Measurements from ENCODE around the gene ALDH1B1. TPM values are rescaled to one million over a fixed set of nuclear protein-coding genes. Genes with fewer than 3 reads are reported as not detected.

The ALDH1B1 gene
- total RNA-seq, 1 donor from 2014 or later: 11.5 TPM

- no peak overlapping the region for H3K9ac ChIP-seq (ENCODE audit: low read depth in 1 of 3, low read length in 3 of 3)
- no peak overlapping the region for H3K4me3 ChIP-seq (ENCODE audit: low read length in 3 of 3)
- no peaks in the 10 kb centered on the region for H3K9me3 ChIP-seq (ENCODE audit: control insufficient read depth in 3 of 3, low read length in 3 of 3)
- H3K4me1 ChIP-seq (ENCODE audit: control insufficient read depth in 3 of 3, insufficient read depth in 3 of 3, low read length in 3 of 3): peaks cover 0 to 6% (median 5%) of the 10 kb centered on the region in 3 donors
- H3K27ac ChIP-seq (ENCODE audit: low read depth, low read length): no peak overlapping the region
- no peaks in the 10 kb centered on the region for H3K36me3 ChIP-seq (ENCODE audit: control insufficient read depth in 3 of 3, insufficient read depth in 3 of 3, low read length in 3 of 3)
- H3K27me3 ChIP-seq (ENCODE audit: control insufficient read depth in 3 of 3, insufficient read depth in 3 of 3, low read length in 3 of 3): no peaks in the 10 kb centered on the region
These were observed 31.0 kb upstream of the ALDH1B1 start for GRCh38 chr9:38361473-38361850.

GRCh38 chr9:38362852-38363588, 29.5 kb upstream of the ALDH1B1 start:
- no peaks in the 10 kb centered on the region for H3K9me3 ChIP-seq (ENCODE audit: control insufficient read depth in 3 of 3, low read length in 3 of 3)
- no peak overlapping the region for H3K27ac ChIP-seq (ENCODE audit: low read depth, low read length)
- H3K36me3 ChIP-seq (ENCODE audit: control insufficient read depth in 3 of 3, insufficient read depth in 3 of 3, low read length in 3 of 3): no peaks in the 10 kb centered on the region
- H3K4me3 ChIP-seq (ENCODE audit: low read length in 3 of 3): peak overlapping the region in 1 of 3 donors; percentile 45
- H3K9ac ChIP-seq (ENCODE audit: low read depth in 1 of 3, low read length in 3 of 3): peak overlapping the region in 2 of 3 donors; percentile 45 to 59
- H3K4me1 ChIP-seq (ENCODE audit: control insufficient read depth in 3 of 3, insufficient read depth in 3 of 3, low read length in 3 of 3): peaks cover 0 to 6% (median 5%) of the 10 kb centered on the region in 3 donors
- no peaks in the 10 kb centered on the region for H3K27me3 ChIP-seq (ENCODE audit: control insufficient read depth in 3 of 3, insufficient read depth in 3 of 3, low read length in 3 of 3)

- peak overlapping the region in 2 of 3 donors; percentile 13 to 45 for H3K4me3 ChIP-seq (ENCODE audit: low read length in 3 of 3)
- H3K36me3 ChIP-seq (ENCODE audit: control insufficient read depth in 3 of 3, insufficient read depth in 3 of 3, low read length in 3 of 3): no peaks in the 10 kb centered on the region
- no peak overlapping the region for H3K27ac ChIP-seq (ENCODE audit: low read depth, low read length)
- H3K4me1 ChIP-seq (ENCODE audit: control insufficient read depth in 3 of 3, insufficient read depth in 3 of 3, low read length in 3 of 3): peaks cover 0 to 6% (median 5%) of the 10 kb centered on the region in 3 donors
- no peaks in the 10 kb centered on the region for H3K27me3 ChIP-seq (ENCODE audit: control insufficient read depth in 3 of 3, insufficient read depth in 3 of 3, low read length in 3 of 3)
- H3K9ac ChIP-seq (ENCODE audit: low read depth in 1 of 3, low read length in 3 of 3): peak overlapping the region in 1 of 3 donors; percentile 45
- H3K9me3 ChIP-seq (ENCODE audit: control insufficient read depth in 3 of 3, low read length in 3 of 3): no peaks in the 10 kb centered on the region
These were observed 28.9 kb upstream of the ALDH1B1 start for GRCh38 chr9:38363589-38363925.

GRCh38 chr9:38367898-38368297, 24.6 kb upstream of the ALDH1B1 start:
- Histone ChIP-seq H3K27ac (ENCODE audit: low read depth, low read length) (no peak overlapping the region), H3K4me1 (ENCODE audit: control insufficient read depth in 3 of 3, insufficient read depth in 3 of 3, low read length in 3 of 3) (peaks cover 0 to 10% (median 5%) of the 10 kb centered on the region in 3 donors), H3K27me3 (ENCODE audit: control insufficient read depth in 3 of 3, insufficient read depth in 3 of 3, low read length in 3 of 3) (peaks cover 0 to 4% (median 0%) of the 10 kb centered on the region in 3 donors), H3K4me3 (ENCODE audit: low read length in 3 of 3) (no peak overlapping the region), H3K36me3 (ENCODE audit: control insufficient read depth in 3 of 3, insufficient read depth in 3 of 3, low read length in 3 of 3) (no peaks in the 10 kb centered on the region), H3K9ac (ENCODE audit: low read depth in 1 of 3, low read length in 3 of 3) (no peak overlapping the region), H3K9me3 (ENCODE audit: control insufficient read depth in 3 of 3, low read length in 3 of 3) (no peaks in the 10 kb centered on the region)

- Histone ChIP-seq H3K27me3 (ENCODE audit: control insufficient read depth in 3 of 3, insufficient read depth in 3 of 3, low read length in 3 of 3) (peaks cover 0 to 4% (median 0%) of the 10 kb centered on the region in 3 donors), H3K9me3 (ENCODE audit: control insufficient read depth in 3 of 3, low read length in 3 of 3) (no peaks in the 10 kb centered on the region), H3K27ac (ENCODE audit: low read depth, low read length) (no peak overlapping the region), H3K4me3 (ENCODE audit: low read length in 3 of 3) (no peak overlapping the region), H3K36me3 (ENCODE audit: control insufficient read depth in 3 of 3, insufficient read depth in 3 of 3, low read length in 3 of 3) (no peaks in the 10 kb centered on the region), H3K9ac (ENCODE audit: low read depth in 1 of 3, low read length in 3 of 3) (no peak overlapping the region), H3K4me1 (ENCODE audit: control insufficient read depth in 3 of 3, insufficient read depth in 3 of 3, low read length in 3 of 3) (peaks cover 0 to 4% (median 0%) of the 10 kb centered on the region in 3 donors)
These were observed 23.8 kb upstream of the ALDH1B1 start for GRCh38 chr9:38368731-38369130.

- no peak overlapping the region for H3K27ac ChIP-seq (ENCODE audit: low read depth, low read length)
- peaks cover 0 to 4% (median 0%) of the 10 kb centered on the region in 3 donors for H3K27me3 ChIP-seq (ENCODE audit: control insufficient read depth in 3 of 3, insufficient read depth in 3 of 3, low read length in 3 of 3)
- H3K4me3 ChIP-seq (ENCODE audit: low read length in 3 of 3): no peak overlapping the region
- no peaks in the 10 kb centered on the region for H3K9me3 ChIP-seq (ENCODE audit: control insufficient read depth in 3 of 3, low read length in 3 of 3)
- no peaks in the 10 kb centered on the region for H3K36me3 ChIP-seq (ENCODE audit: control insufficient read depth in 3 of 3, insufficient read depth in 3 of 3, low read length in 3 of 3)
- H3K9ac ChIP-seq (ENCODE audit: low read depth in 1 of 3, low read length in 3 of 3): no peak overlapping the region
- peaks cover 0 to 4% (median 0%) of the 10 kb centered on the region in 3 donors for H3K4me1 ChIP-seq (ENCODE audit: control insufficient read depth in 3 of 3, insufficient read depth in 3 of 3, low read length in 3 of 3)
These were observed 22.3 kb upstream of the ALDH1B1 start for GRCh38 chr9:38370176-38370575.

- H3K27me3 ChIP-seq (ENCODE audit: control insufficient read depth in 3 of 3, insufficient read depth in 3 of 3, low read length in 3 of 3): peaks cover 0 to 4% (median 0%) of the 10 kb centered on the region in 3 donors
- no peaks in the 10 kb centered on the region for H3K36me3 ChIP-seq (ENCODE audit: control insufficient read depth in 3 of 3, insufficient read depth in 3 of 3, low read length in 3 of 3)
- H3K9me3 ChIP-seq (ENCODE audit: control insufficient read depth in 3 of 3, low read length in 3 of 3): no peaks in the 10 kb centered on the region
- peaks cover 0 to 4% (median 0%) of the 10 kb centered on the region in 3 donors for H3K4me1 ChIP-seq (ENCODE audit: control insufficient read depth in 3 of 3, insufficient read depth in 3 of 3, low read length in 3 of 3)
- no peak overlapping the region for H3K9ac ChIP-seq (ENCODE audit: low read depth in 1 of 3, low read length in 3 of 3)
- no peak overlapping the region for H3K4me3 ChIP-seq (ENCODE audit: low read length in 3 of 3)
- H3K27ac ChIP-seq (ENCODE audit: low read depth, low read length): no peak overlapping the region
These were observed 21.0 kb upstream of the ALDH1B1 start for GRCh38 chr9:38371495-38371894.

- Histone ChIP-seq H3K9ac (ENCODE audit: low read depth in 1 of 3, low read length in 3 of 3) (no peak overlapping the region), H3K27ac (ENCODE audit: low read depth, low read length) (no peak overlapping the region), H3K27me3 (ENCODE audit: control insufficient read depth in 3 of 3, insufficient read depth in 3 of 3, low read length in 3 of 3) (peaks cover 0 to 4% (median 0%) of the 10 kb centered on the region in 3 donors), H3K36me3 (ENCODE audit: control insufficient read depth in 3 of 3, insufficient read depth in 3 of 3, low read length in 3 of 3) (no peaks in the 10 kb centered on the region), H3K9me3 (ENCODE audit: control insufficient read depth in 3 of 3, low read length in 3 of 3) (no peaks in the 10 kb centered on the region), H3K4me1 (ENCODE audit: control insufficient read depth in 3 of 3, insufficient read depth in 3 of 3, low read length in 3 of 3) (peaks cover 0 to 4% (median 4%) of the 10 kb centered on the region in 3 donors), H3K4me3 (ENCODE audit: low read length in 3 of 3) (no peak overlapping the region)
These were observed 19.5 kb upstream of the ALDH1B1 start for GRCh38 chr9:38372762-38373619.

GRCh38 chr9:38373679-38374078, 18.8 kb upstream of the ALDH1B1 start:
- Histone ChIP-seq H3K36me3 (ENCODE audit: control insufficient read depth in 3 of 3, insufficient read depth in 3 of 3, low read length in 3 of 3) (no peaks in the 10 kb centered on the region), H3K9me3 (ENCODE audit: control insufficient read depth in 3 of 3, low read length in 3 of 3) (no peaks in the 10 kb centered on the region), H3K9ac (ENCODE audit: low read depth in 1 of 3, low read length in 3 of 3) (no peak overlapping the region), H3K27ac (ENCODE audit: low read depth, low read length) (no peak overlapping the region), H3K4me1 (ENCODE audit: control insufficient read depth in 3 of 3, insufficient read depth in 3 of 3, low read length in 3 of 3) (peaks cover 0 to 4% (median 4%) of the 10 kb centered on the region in 3 donors), H3K4me3 (ENCODE audit: low read length in 3 of 3) (no peak overlapping the region), H3K27me3 (ENCODE audit: control insufficient read depth in 3 of 3, insufficient read depth in 3 of 3, low read length in 3 of 3) (peaks cover 0 to 4% (median 0%) of the 10 kb centered on the region in 3 donors)

Data from skeletal muscle tissue (tissue), 4 donors.